SK-N-SH (cell line): ENCODE data around the gene SLITRK6. TPM values are rescaled to one million over a fixed set of nuclear protein-coding genes. Genes with fewer than 3 reads are reported as not detected.

ENCODE experiments used
- CTCF ChIA-PET: fragments of 300-600, 350-600 bp; formaldehyde crosslinking; extraction: SDS; loops from one replicate; lab custom pipeline; 2021; lab: Yijun Ruan, JAX
- POLR2A ChIA-PET: fragments of 350-600 bp; sonication (Branson Sonifier 250); formaldehyde crosslinking; extraction: SDS; loops from one replicate; lab custom pipeline; 2020; ENCODE audit warnings: antibody characterized with exemption, inconsistent platforms; lab: Yijun Ruan, JAX
- DNase-seq: peaks from one replicate; pipeline ENCODE4 v3.0.0; 2012
- H2AFZ ChIP-seq: fragments of 200-600 bp; sonication (generic); 2 replicates; pipeline ENCODE4 v1.8.1; 2016; ENCODE audit warnings: antibody characterized with exemption, mild to moderate bottlenecking, low read depth
- H3F3A ChIP-seq: fragments of 200-600 bp; sonication (generic); replicated peaks from 2 replicates; pipeline ENCODE3; 2016; ENCODE audit warnings: antibody characterized with exemption, mild to moderate bottlenecking; ENCODE audit not compliant: insufficient read depth
- H3K27ac ChIP-seq, 2 experiments: fragments of 200-500 bp in 1 of 2; fragments of 200-600 bp in 1 of 2; sonication (Bioruptor generic) in 1 of 2; sonication (generic), shearing (Covaris generic) in 1 of 2; 2 replicates each; pipeline versions ENCODE4 v1.5.1 to v1.6.1; 2014 to 2016; ENCODE audit warnings: low read depth in 2 of 2, inconsistent platforms in 1 of 2, low read length in 1 of 2, mild to moderate bottlenecking in 1 of 2, mixed read lengths in 1 of 2
- H3K27me3 ChIP-seq: fragments of 200-600 bp; sonication (generic), shearing (Covaris generic); 2 replicates; pipeline ENCODE4 v1.6.1; 2016; ENCODE audit warnings: mixed run types; ENCODE audit not compliant: insufficient read depth
- H3K36me3 ChIP-seq, 2 experiments: fragments of 200-500 bp in 1 of 2; fragments of 200-600 bp in 1 of 2; sonication (Bioruptor generic) in 1 of 2; sonication (generic) in 1 of 2; replicated peaks in 1 of 2; 2 replicates each; pipeline versions ENCODE3 to v1.5.1; 2014 to 2016; ENCODE audit warnings: low read length in 1 of 2, mild to moderate bottlenecking in 1 of 2; ENCODE audit not compliant: insufficient read depth in 2 of 2, control insufficient read depth in 1 of 2
- H3K4me1 ChIP-seq, 2 experiments: fragments of 200-500 bp in 1 of 2; fragments of 200-600 bp in 1 of 2; sonication (Bioruptor generic) in 1 of 2; sonication (generic), shearing (Covaris generic) in 1 of 2; 2 replicates each; pipeline versions ENCODE4 v1.5.1 to v1.6.1; 2014 to 2016; ENCODE audit warnings: low read depth in 1 of 2, low read length in 1 of 2, mixed run types in 1 of 2; ENCODE audit not compliant: insufficient read depth in 2 of 2, control insufficient read depth in 1 of 2
- H3K4me2 ChIP-seq: fragments of 200-600 bp; sonication (generic), shearing (Covaris generic); 2 replicates; pipeline ENCODE4 v1.6.1; 2017; ENCODE audit warnings: mixed run types
- H3K4me3 ChIP-seq, 2 experiments: fragments of 200-500 bp in 1 of 2; fragments of 200-600 bp in 1 of 2; sonication (Bioruptor generic) in 1 of 2; sonication (generic), shearing (Covaris generic) in 1 of 2; 2 replicates each; pipeline versions ENCODE4 v1.5.1 to v1.8.1; 2014 to 2016; ENCODE audit warnings: low read depth in 2 of 2, inconsistent platforms in 1 of 2, low read length in 1 of 2, mild to moderate bottlenecking in 1 of 2, mixed read lengths in 1 of 2, moderate library complexity in 1 of 2
- H3K79me2 ChIP-seq: fragments of 200-600 bp; sonication (generic); 2 replicates; pipeline ENCODE4 v1.8.1; 2017; ENCODE audit warnings: mild to moderate bottlenecking; ENCODE audit not compliant: insufficient read depth
- H3K9ac ChIP-seq: fragments of 200-600 bp; sonication (generic); 2 replicates; pipeline ENCODE4 v1.6.1; 2017; ENCODE audit warnings: mixed run types
- H3K9me2 ChIP-seq: fragments of 200-600 bp; sonication (generic); 2 replicates; pipeline ENCODE4 v1.6.1; 2017; ENCODE audit warnings: mixed run types
- H3K9me3 ChIP-seq: fragments of 200-600 bp; sonication (generic); 2 replicates; pipeline ENCODE4 v1.6.1; 2017; ENCODE audit warnings: mixed run types, mild to moderate bottlenecking, moderate library complexity
- H4K20me1 ChIP-seq: fragments of 200-600 bp; sonication (generic); 2 replicates; pipeline ENCODE4 v1.6.1; 2017; ENCODE audit warnings: mild to moderate bottlenecking, mixed run types; ENCODE audit not compliant: insufficient read depth
- CHD2 ChIP-seq: fragments of 150-350 bp; IDR thresholded peaks from 2 replicates; pipeline ENCODE4 v1.6.1; 2018; ENCODE audit warnings: low read length; ENCODE audit not compliant: partially characterized antibody
- CTCF ChIP-seq: fragments of 200-600 bp; sonication (generic); IDR thresholded peaks from 2 replicates; pipeline ENCODE4 v1.6.1; 2017; ENCODE audit warnings: antibody characterized with exemption, mild to moderate bottlenecking, moderate library complexity
- ELF1 ChIP-seq: IDR thresholded peaks from 2 replicates; pipeline ENCODE4 v1.4.0; 2012
- EP300 ChIP-seq, 2 experiments: IDR thresholded peaks; 2 replicates each; pipeline versions ENCODE4 v1.4.0 to v1.6.1; 2012; ENCODE audit warnings: borderline replicate concordance in 1 of 2, low read depth in 1 of 2, low read length in 1 of 2
- FOSL2 ChIP-seq: IDR thresholded peaks from 2 replicates; pipeline ENCODE4 v1.4.0; 2012; ENCODE audit warnings: low read depth, mild to moderate bottlenecking, moderate library complexity, borderline replicate concordance
- FOXJ3 ChIP-seq: sonication (generic); formaldehyde crosslinking; IDR thresholded peaks from 2 replicates; pipeline ENCODE4 v1.5.1; 2020; ENCODE audit warnings: mild to moderate bottlenecking, missing genetic modification reagents
- FOXM1 ChIP-seq: IDR thresholded peaks from 2 replicates; pipeline ENCODE4 v1.4.0; 2012; ENCODE audit warnings: low read depth, mild to moderate bottlenecking
- GABPA ChIP-seq: IDR thresholded peaks from 2 replicates; pipeline ENCODE4 v1.4.0; 2012; ENCODE audit warnings: low read depth, mild to moderate bottlenecking
- JUND ChIP-seq: IDR thresholded peaks from 2 replicates; pipeline ENCODE4 v1.4.0; 2012
- MEF2A ChIP-seq: IDR thresholded peaks from 2 replicates; pipeline ENCODE4 v1.4.0; 2012; ENCODE audit warnings: low read depth, borderline replicate concordance
- MXI1 ChIP-seq: IDR thresholded peaks from 2 replicates; pipeline ENCODE4 v1.6.1; 2012; ENCODE audit warnings: mild to moderate bottlenecking, low read depth, low read length, improper control_type of control experiment
- NRF1 ChIP-seq: IDR thresholded peaks from 2 replicates; pipeline ENCODE4 v1.6.1; 2012; ENCODE audit warnings: low read depth, mild to moderate bottlenecking, low read length
- POLR2AphosphoS5 ChIP-seq: IDR thresholded peaks from 2 replicates; pipeline ENCODE4 v1.6.1; 2012; ENCODE audit warnings: low read depth, low read length
- RFX5 ChIP-seq: IDR thresholded peaks from 2 replicates; pipeline ENCODE4 v1.6.1; 2012; ENCODE audit warnings: mild to moderate bottlenecking, improper control_type of control experiment, low read length
- SIN3A ChIP-seq: IDR thresholded peaks from 2 replicates; pipeline ENCODE4 v1.6.1; 2012; ENCODE audit warnings: low read depth, mild to moderate bottlenecking, low read length, moderate library complexity, borderline replicate concordance
- TEAD4 ChIP-seq: IDR thresholded peaks from 2 replicates; pipeline ENCODE4 v1.4.0; 2012; ENCODE audit warnings: mild to moderate bottlenecking, borderline replicate concordance; ENCODE audit not compliant: insufficient read depth
- YY1 ChIP-seq: IDR thresholded peaks from 2 replicates; pipeline ENCODE4 v1.4.0; 2012; ENCODE audit warnings: low read depth, mild to moderate bottlenecking
- WGBS: methylation state at CpG from one replicate; pipeline ENCODE4 v1.1.6; 2017; ENCODE audit warnings: low lambda C conversion rate; 5-methylcytosine and 5-hydroxymethylcytosine counted together
- polyA plus RNA-seq, 3 experiments: library from polyadenylated mRNA; depleted of rRNA; stranded (reverse); fragments of >200 nt; gene quantifications; 2 replicates each; pipeline ENCODE4 v1.2.3, GENCODE V29; 2012
- TF ChIP-seq, protein P1 (sequence below): fragments of 150-350 bp; IDR thresholded peaks from 2 replicates; pipeline ENCODE4 v1.6.1; 2017; ENCODE audit warnings: antibody characterized with exemption, low read length, low read depth, borderline replicate concordance
- TF ChIP-seq, protein P2 (sequence below): fragments of 150-350 bp; IDR thresholded peaks from 2 replicates; pipeline ENCODE4 v1.6.1; 2016; ENCODE audit warnings: mild to moderate bottlenecking, low read depth, low read length

The SLITRK6 gene
- polyA plus RNA-seq, 1 of the 3 experiments (the other 2 are of a cell fraction), result 5.2 TPM

GRCh38 chr13:85808811-85809210, 9.6 kb upstream of the SLITRK6 start:
- Histone ChIP-seq H3K9ac (no peak overlapping the region), H3K27ac (no peak overlapping the region), H3F3A (no peaks in the 10 kb centered on the region), H3K9me2 (no peaks in the 10 kb centered on the region)
- POLR2A ChIA-PET, result no interaction called here
- 84% methylated on average over 1 of the region's 1 CpG for WGBS
- TF ChIP-seq ELF1 (no peak), MEF2A (no peak), TEAD4 (no peak), NRF1 (no peak), CTCF (no peak), MXI1 (no peak), SIN3A (no peak), YY1 (no peak), JUND (no peak), POLR2AphosphoS5 (no peak), EP300 (IDR thresholded peaks at IDR 0.05; ENCODE audit: borderline replicate concordance in 1 of 2, low read depth in 1 of 2, low read length in 1 of 2) (no peak), CHD2 (no peak), FOXM1 (no peak), FOSL2 (no peak), RFX5 (no peak), GABPA (no peak), FOXJ3 (CRISPR knock-in tag) (no peak)
- TF ChIP-seq, protein P1, sequence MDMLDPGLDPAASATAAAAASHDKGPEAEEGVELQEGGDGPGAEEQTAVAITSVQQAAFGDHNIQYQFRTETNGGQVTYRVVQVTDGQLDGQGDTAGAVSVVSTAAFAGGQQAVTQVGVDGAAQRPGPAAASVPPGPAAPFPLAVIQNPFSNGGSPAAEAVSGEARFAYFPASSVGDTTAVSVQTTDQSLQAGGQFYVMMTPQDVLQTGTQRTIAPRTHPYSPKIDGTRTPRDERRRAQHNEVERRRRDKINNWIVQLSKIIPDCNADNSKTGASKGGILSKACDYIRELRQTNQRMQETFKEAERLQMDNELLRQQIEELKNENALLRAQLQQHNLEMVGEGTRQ, result no peak
- TF ChIP-seq, protein P2, sequence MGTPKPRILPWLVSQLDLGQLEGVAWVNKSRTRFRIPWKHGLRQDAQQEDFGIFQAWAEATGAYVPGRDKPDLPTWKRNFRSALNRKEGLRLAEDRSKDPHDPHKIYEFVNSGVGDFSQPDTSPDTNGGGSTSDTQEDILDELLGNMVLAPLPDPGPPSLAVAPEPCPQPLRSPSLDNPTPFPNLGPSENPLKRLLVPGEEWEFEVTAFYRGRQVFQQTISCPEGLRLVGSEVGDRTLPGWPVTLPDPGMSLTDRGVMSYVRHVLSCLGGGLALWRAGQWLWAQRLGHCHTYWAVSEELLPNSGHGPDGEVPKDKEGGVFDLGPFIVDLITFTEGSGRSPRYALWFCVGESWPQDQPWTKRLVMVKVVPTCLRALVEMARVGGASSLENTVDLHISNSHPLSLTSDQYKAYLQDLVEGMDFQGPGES, result no peak
- TF ChIP-seq, all 33 proteins: peak for 0
- Histone ChIP-seq H3K4me1 (no peaks in the 10 kb centered on the region; a peak in 1 of 4 replicates), H3K9me3 (no peaks in the 10 kb centered on the region), H3K79me2 (no peaks in the 10 kb centered on the region), H3K36me3 (no peaks in the 10 kb centered on the region), H2AFZ (no peak overlapping the region), H3K27me3 (no peaks in the 10 kb centered on the region), H4K20me1 (no peaks in the 10 kb centered on the region), H3K4me2 (no peak overlapping the region), H3K4me3 (no peak overlapping the region)
- no peak for DNase-seq
- CTCF ChIA-PET, result interaction anchor here (1.4 to 2.2 kb wide), 2 partner anchors 897 to 906 kb away, joined by 3 to 8 read pairs; no protein-coding TSS in a partner anchor
